Measurements from ENCODE around the gene C1orf35. TPM values are rescaled to one million over a fixed set of nuclear protein-coding genes. Genes with fewer than 3 reads are reported as not detected.

C1orf35 gene
- total RNA-seq, 1 experiment from 2014 or later = 63.3 TPM

DNA sequence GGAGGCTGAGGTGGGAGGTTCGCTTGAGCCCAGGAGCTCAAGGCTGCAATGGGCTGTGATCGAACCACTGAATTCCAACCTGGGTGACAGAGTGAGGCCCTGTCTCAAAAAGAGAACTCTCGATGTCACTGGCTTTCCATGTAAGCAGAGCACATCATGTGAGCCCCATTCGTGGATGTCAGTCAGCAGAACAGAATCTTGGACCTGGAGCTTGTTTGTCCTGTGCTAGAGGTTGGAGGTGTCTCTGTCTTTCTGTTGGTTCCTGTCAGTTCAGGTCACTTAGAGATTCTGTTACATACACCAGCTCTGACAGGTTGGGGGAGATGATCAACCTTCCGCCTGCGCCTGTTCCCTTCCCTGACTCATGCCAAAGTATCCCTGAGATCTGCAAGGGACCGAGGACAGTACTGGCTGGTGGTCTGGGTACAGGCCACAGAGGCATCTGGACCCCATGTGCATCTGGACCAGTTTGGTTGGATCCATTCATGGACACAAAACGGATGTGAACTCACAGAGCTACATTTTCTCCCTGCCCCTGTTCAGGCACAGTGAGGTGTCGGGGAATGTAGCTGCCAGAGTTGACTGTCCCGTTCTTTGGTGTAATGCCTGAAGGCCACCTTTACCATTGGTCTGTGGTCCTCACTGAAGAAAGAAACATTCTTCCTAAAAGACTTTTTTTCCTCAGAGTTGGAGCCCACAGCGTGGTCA lies 10.6 kb downstream of the C1orf35 start:
- POLR2A ChIA-PET (ENCODE audit: unreplicated experiment) = no interaction called here
- H3K36me3 ChIP-seq (ENCODE audit: low read depth, low read length) = peaks cover 81% of the 10 kb centered on the region

GRCh38 chr1:228091084-228091483 lies 12.0 kb downstream of the C1orf35 start:
- ATAC-seq = no peak
- Histone ChIP-seq H3K9me3 (ENCODE audit: low read length) (no peaks in the 10 kb centered on the region), H3K27me3 (ENCODE audit: low read length) (no peaks in the 10 kb centered on the region), H3F3A (ENCODE audit: low read length, unreplicated experiment) (peaks cover 9% of the 10 kb centered on the region), H3K4me1 (ENCODE audit: insufficient read depth, low read length) (peaks cover 61% of the 10 kb centered on the region), H3K4me2 (ENCODE audit: low read length) (no peak overlapping the region), H3K27ac (ENCODE audit: low read length) (no peak overlapping the region), H3K4me3 (ENCODE audit: low read length) (no peak overlapping the region), H4K20me1 (ENCODE audit: low read length) (peaks cover 100% of the 10 kb centered on the region), H3K79me2 (ENCODE audit: low read length) (peaks cover 100% of the 10 kb centered on the region), H2AFZ (ENCODE audit: low read length) (no peak overlapping the region), H3K9ac (ENCODE audit: low read length) (no peak overlapping the region), H3K36me3 (ENCODE audit: low read depth, low read length) (peaks cover 74% of the 10 kb centered on the region), H3K9me2 (replicated peaks; ENCODE audit: low read length) (no peaks in the 10 kb centered on the region)
- BruUV-seq (replicated peaks) = no TSS peak
- CTCF ChIA-PET = no interaction called here
- POLR2A ChIA-PET (ENCODE audit: unreplicated experiment) = no interaction called here
- no peak for TF ChIP-seq EZH2 (IDR thresholded peaks at IDR 0.05; ENCODE audit: low read length, unreplicated experiment)
- no peak for TF ChIP-seq CTCF (conservative IDR thresholded peaks at IDR 0.05; ENCODE audit: low read depth, low read length)
- no peak for TF ChIP-seq EZH2phosphoT487 (IDR thresholded peaks at IDR 0.05; ENCODE audit: borderline replicate concordance, low read length)
- DNase-seq = no peak
- intact Hi-C loops (cut with micrococcal nuclease) = no loop called here

More for the DNA sequence above, 10.6 kb downstream of the C1orf35 start:
- H3K9ac ChIP-seq (ENCODE audit: low read length) = no peak overlapping the region
- H3K79me2 ChIP-seq (ENCODE audit: low read length) = peaks cover 100% of the 10 kb centered on the region
- H3K4me1 ChIP-seq (ENCODE audit: insufficient read depth, low read length) = peaks cover 47% of the 10 kb centered on the region
- no peaks in the 10 kb centered on the region for H3K27me3 ChIP-seq (ENCODE audit: low read length)
- no peak for ATAC-seq
- DNase-seq = no peak
- no peaks in the 10 kb centered on the region for H3K9me3 ChIP-seq (ENCODE audit: low read length)
- no peak overlapping the region for H3K27ac ChIP-seq (ENCODE audit: low read length)
- H3K4me3 ChIP-seq (ENCODE audit: low read length) = no peak overlapping the region
- CTCF ChIA-PET = interaction anchor here (0.7 kb wide), 1 partner anchor 612 kb away, joined by 3 read pairs; no protein-coding TSS in a partner anchor
- H4K20me1 ChIP-seq (ENCODE audit: low read length) = peaks cover 100% of the 10 kb centered on the region
- peaks cover 2% of the 10 kb centered on the region for H3F3A ChIP-seq (ENCODE audit: low read length, unreplicated experiment)
- no peak for TF ChIP-seq EZH2phosphoT487 (IDR thresholded peaks at IDR 0.05; ENCODE audit: borderline replicate concordance, low read length)
- TF ChIP-seq EZH2 (IDR thresholded peaks at IDR 0.05; ENCODE audit: low read length, unreplicated experiment) = no peak
- no peak for TF ChIP-seq CTCF (conservative IDR thresholded peaks at IDR 0.05; ENCODE audit: low read depth, low read length)
- H3K4me2 ChIP-seq (ENCODE audit: low read length) = no peak overlapping the region
- BruUV-seq (replicated peaks) = no TSS peak
- intact Hi-C loops (cut with micrococcal nuclease) = no loop called here
- H3K9me2 ChIP-seq (replicated peaks; ENCODE audit: low read length) = no peaks in the 10 kb centered on the region
- no peak overlapping the region for H2AFZ ChIP-seq (ENCODE audit: low read length)

GRCh38 chr1:228090613-228091081 lies 12.5 kb downstream of the C1orf35 start:
- ChIA-PET POLR2A (ENCODE audit: unreplicated experiment) (no interaction called here), CTCF (no interaction called here)

More at GRCh38 chr1:228090613-228091081, 12.5 kb downstream of the C1orf35 start:
- no peak overlapping the region for H3K9ac ChIP-seq (ENCODE audit: low read length)
- intact Hi-C loops (cut with micrococcal nuclease) = no loop called here
- DNase-seq (no peak), ATAC-seq (peak; percentile 5; the same call in 1 of the 2 replicates)
- peaks cover 100% of the 10 kb centered on the region for H4K20me1 ChIP-seq (ENCODE audit: low read length)
- no peak overlapping the region for H2AFZ ChIP-seq (ENCODE audit: low read length)
- no peaks in the 10 kb centered on the region for H3K27me3 ChIP-seq (ENCODE audit: low read length)
- peaks cover 74% of the 10 kb centered on the region for H3K36me3 ChIP-seq (ENCODE audit: low read depth, low read length)
- peak overlapping the region; percentile 3; the same call in 1 of the 2 replicates for H3K4me2 ChIP-seq (ENCODE audit: low read length)
- H3K4me3 ChIP-seq (ENCODE audit: low read length) = no peak overlapping the region
- no TSS peak for BruUV-seq (replicated peaks)
- no peaks in the 10 kb centered on the region for H3K9me3 ChIP-seq (ENCODE audit: low read length)
- H3K27ac ChIP-seq (ENCODE audit: low read length) = no peak overlapping the region
- H3F3A ChIP-seq (ENCODE audit: low read length, unreplicated experiment) = peaks cover 9% of the 10 kb centered on the region
- TF ChIP-seq EZH2 (IDR thresholded peaks at IDR 0.05; ENCODE audit: low read length, unreplicated experiment) (no peak), CTCF (conservative IDR thresholded peaks at IDR 0.05; ENCODE audit: low read depth, low read length) (no peak), EZH2phosphoT487 (IDR thresholded peaks at IDR 0.05; ENCODE audit: borderline replicate concordance, low read length) (no peak)
- peaks cover 100% of the 10 kb centered on the region for H3K79me2 ChIP-seq (ENCODE audit: low read length)
- H3K4me1 ChIP-seq (ENCODE audit: insufficient read depth, low read length) = peaks cover 66% of the 10 kb centered on the region
- H3K9me2 ChIP-seq (replicated peaks; ENCODE audit: low read length) = no peaks in the 10 kb centered on the region

Data from PC-3 (cell line).